Measurements from ENCODE around the gene NGB.
"Not testable (repeated sequence)": the region's sequence is repeated elsewhere in the genome, so short reads cannot be mapped to it uniquely, and the experiment has no call there.

- TF ChIP-seq CTCF (conservative IDR thresholded peaks at IDR 0.05; ENCODE audit: low read length); EZH2phosphoT487 (IDR thresholded peaks at IDR 0.05; ENCODE audit: borderline replicate concordance): not testable (repeated sequence)
Observed at GRCh38 chr14:77318756-77319155, 47.8 kb upstream of the NGB start.

Measured in Loucy (cell line).